MCF 10A (cell line): ENCODE measurements around the gene NAA80. TPM values are rescaled to one million over a fixed set of nuclear protein-coding genes. Genes with fewer than 3 reads are reported as not detected.

ENCODE experiments used
- Bru-seq: library from RNA; stranded (reverse); fragments of 400-500 nt; gene quantifications from one replicate; lab custom pipeline; 2021; lab: Mats Ljungman, UMichigan
- BruChase-seq, 2 experiments: library from RNA; stranded (reverse); fragments of 400-500 nt; gene quantifications; one replicate each; lab custom pipeline; 2021; lab: Mats Ljungman, UMichigan
- BruUV-seq: library from RNA; stranded (reverse); fragments of 400-500 nt; replicated peaks from 2 replicates; lab custom pipeline; 2021; lab: Mats Ljungman, UMichigan
- CTCF ChIA-PET: fragments of 300-600 bp; sonication (Branson Sonifier 250); formaldehyde crosslinking; extraction: SDS; loops from one replicate; lab custom pipeline; 2021; ENCODE audit warnings: antibody characterized with exemption, inconsistent platforms; lab: Yijun Ruan, JAX
- POLR2A ChIA-PET: fragments of 300-600, 350-650 bp; sonication (Branson Sonifier 250); formaldehyde crosslinking; extraction: SDS; loops from one replicate; lab custom pipeline; 2020; ENCODE audit warnings: antibody characterized with exemption, inconsistent platforms; lab: Yijun Ruan, JAX
- DNase-seq: peaks from one replicate; pipeline ENCODE4 v3.0.0-alpha.2; 2018; ENCODE audit not compliant: unreplicated experiment
- H3K27ac Mint-ChIP-seq: one replicate; pipeline ENCODE4 v1.8.0; 2022; ENCODE audit warnings: mild to moderate bottlenecking, low read depth, mixed read lengths; ENCODE audit not compliant: unreplicated experiment
- H3K27me3 Mint-ChIP-seq: one replicate; pipeline ENCODE4 v1.8.0; 2022; ENCODE audit warnings: mixed read lengths; ENCODE audit not compliant: insufficient read depth, unreplicated experiment
- H3K36me3 Mint-ChIP-seq: one replicate; pipeline ENCODE4 v1.8.0; 2022; ENCODE audit warnings: mild to moderate bottlenecking, moderate library complexity, mixed read lengths; ENCODE audit not compliant: insufficient read depth, unreplicated experiment
- H3K4me1 Mint-ChIP-seq: one replicate; pipeline ENCODE4 v1.8.0; 2022; ENCODE audit warnings: mixed read lengths; ENCODE audit not compliant: insufficient read depth, unreplicated experiment
- H3K4me3 Mint-ChIP-seq: one replicate; pipeline ENCODE4 v1.8.0; 2022; ENCODE audit warnings: mild to moderate bottlenecking, moderate library complexity, mixed read lengths; ENCODE audit not compliant: unreplicated experiment
- H3K9me3 Mint-ChIP-seq: one replicate; pipeline ENCODE4 v1.8.0; 2022; ENCODE audit warnings: mixed read lengths; ENCODE audit not compliant: unreplicated experiment
- intact Hi-C: fragments of 100-400 bp; cut with micrococcal nuclease; formaldehyde crosslinking; loops from 2 replicates; pipeline ENCODE4 v1.14.1; 2022
- long read RNA-seq: library from polyadenylated mRNA; stranded (forward); transcript quantifications from one replicate; pipeline ENCODE4 v2.0.0, GENCODE V29; 2022
- total RNA-seq: library from RNA; stranded (reverse); gene quantifications from 2 replicates; pipeline ENCODE4 v1.2.3, GENCODE V29; 2022
- TF ChIP-seq, protein P1 (sequence below): fragments of 200-600 bp; IDR thresholded peaks from one replicate; pipeline ENCODE4 v1.8.0; 2022; ENCODE audit warnings: antibody characterized with exemption, mild to moderate bottlenecking; ENCODE audit not compliant: unreplicated experiment

Gene NAA80, protein sequence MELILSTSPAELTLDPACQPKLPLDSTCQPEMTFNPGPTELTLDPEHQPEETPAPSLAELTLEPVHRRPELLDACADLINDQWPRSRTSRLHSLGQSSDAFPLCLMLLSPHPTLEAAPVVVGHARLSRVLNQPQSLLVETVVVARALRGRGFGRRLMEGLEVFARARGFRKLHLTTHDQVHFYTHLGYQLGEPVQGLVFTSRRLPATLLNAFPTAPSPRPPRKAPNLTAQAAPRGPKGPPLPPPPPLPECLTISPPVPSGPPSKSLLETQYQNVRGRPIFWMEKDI
- total RNA-seq (11.4 and 12.4 TPM in 2 replicates), Bru-seq, nascent RNA (percentile 41 among the genes with signal in this experiment), BruChase-seq, experiment 1, labeled RNA remaining after a 6-hour chase (percentile 62 among the genes with signal in this experiment), BruChase-seq, experiment 2, labeled RNA remaining after a 2-hour chase (percentile 48 among the genes with signal in this experiment)
- long read RNA-seq, transcript NAA80-204 (2 exons, 1,464 nt): major isoform, 12 of 19 reads
- long read RNA-seq, partial matches to known transcripts: 0 of 19 reads
- long read RNA-seq, other reads (novel, unspliced or antisense): 3 of 19 reads

DNA sequence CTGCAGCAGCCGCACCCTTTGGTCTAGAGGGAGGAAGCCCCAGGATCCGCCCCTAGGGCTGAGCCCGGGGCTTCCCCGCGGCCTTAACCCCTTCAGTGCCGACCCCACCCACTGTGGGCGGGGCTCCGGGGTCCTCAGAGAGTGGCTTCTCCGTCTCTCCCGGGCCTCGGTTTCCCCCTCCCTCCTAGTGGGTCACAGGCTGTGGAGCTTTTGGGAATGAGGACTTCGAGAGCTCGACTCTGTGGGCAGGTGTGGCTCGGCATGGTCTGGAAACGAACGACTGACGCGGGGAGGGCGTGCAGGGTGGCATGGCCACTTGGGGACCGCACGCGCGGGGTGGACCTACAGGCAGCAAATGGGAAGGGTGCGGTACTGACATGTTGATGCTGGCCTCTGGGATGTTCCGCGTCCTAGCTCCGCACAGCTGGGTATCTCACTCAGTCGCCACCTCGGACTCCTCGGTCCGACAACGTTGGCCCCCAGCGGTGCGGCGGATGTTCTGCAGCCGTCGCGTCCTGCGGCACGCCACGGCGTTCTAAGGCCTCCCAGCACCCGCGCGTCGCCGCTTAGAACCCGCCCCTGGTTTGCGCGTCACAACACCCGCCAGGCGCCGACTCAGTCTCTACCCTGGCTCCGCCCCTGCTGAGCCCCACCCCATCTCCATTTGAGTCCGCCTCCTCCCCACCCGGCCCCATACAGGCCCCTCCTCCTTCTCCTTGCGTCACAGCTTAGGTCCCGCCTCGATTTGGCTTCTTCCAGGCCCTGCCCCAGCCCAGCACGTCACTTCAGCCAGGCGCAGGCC is at the start of gene NAA80, which contains the start of gene HYAL3:
Gene NAA80, minus strand, starts transcription at position 570 of the 802 bp plus-strand sequence. CDS start 1,942 bp downstream, outside the sequence.
Gene HYAL3, minus strand, starts transcription at position 570 of the 802 bp plus-strand sequence. CDS start 3,803 bp downstream, outside the sequence.
- CTCF ChIA-PET: interaction anchor here (0.6 to 5.7 kb wide), 12 partner anchors 20 to 1085 kb away, joined by 3 to 30 read pairs (median 4); partner anchors contain the start of genes HYAL2 and RASSF1
- Mint-ChIP-seq H3K4me1 (peaks cover 7% of the 10 kb centered on the region), H3K36me3 (no peaks in the 10 kb centered on the region), H3K9me3 (no peaks in the 10 kb centered on the region), H3K27me3 (no peaks in the 10 kb centered on the region), H3K4me3 (peak within 1 kb of the TSS; percentile 92), H3K27ac (peak within 1 kb of the TSS; percentile 97)
- POLR2A ChIA-PET: interaction anchor here (0.6 to 3.3 kb wide), 21 partner anchors 8 to 1754 kb away, joined by 3 to 30 read pairs (median 4); partner anchors contain the start of genes CYB561D2, GNAI2, HEMK1 and NPRL2
- TF ChIP-seq, protein P1, sequence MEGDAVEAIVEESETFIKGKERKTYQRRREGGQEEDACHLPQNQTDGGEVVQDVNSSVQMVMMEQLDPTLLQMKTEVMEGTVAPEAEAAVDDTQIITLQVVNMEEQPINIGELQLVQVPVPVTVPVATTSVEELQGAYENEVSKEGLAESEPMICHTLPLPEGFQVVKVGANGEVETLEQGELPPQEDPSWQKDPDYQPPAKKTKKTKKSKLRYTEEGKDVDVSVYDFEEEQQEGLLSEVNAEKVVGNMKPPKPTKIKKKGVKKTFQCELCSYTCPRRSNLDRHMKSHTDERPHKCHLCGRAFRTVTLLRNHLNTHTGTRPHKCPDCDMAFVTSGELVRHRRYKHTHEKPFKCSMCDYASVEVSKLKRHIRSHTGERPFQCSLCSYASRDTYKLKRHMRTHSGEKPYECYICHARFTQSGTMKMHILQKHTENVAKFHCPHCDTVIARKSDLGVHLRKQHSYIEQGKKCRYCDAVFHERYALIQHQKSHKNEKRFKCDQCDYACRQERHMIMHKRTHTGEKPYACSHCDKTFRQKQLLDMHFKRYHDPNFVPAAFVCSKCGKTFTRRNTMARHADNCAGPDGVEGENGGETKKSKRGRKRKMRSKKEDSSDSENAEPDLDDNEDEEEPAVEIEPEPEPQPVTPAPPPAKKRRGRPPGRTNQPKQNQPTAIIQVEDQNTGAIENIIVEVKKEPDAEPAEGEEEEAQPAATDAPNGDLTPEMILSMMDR: peak; percentile 23
- DNase-seq: peak; percentile 99
- TSS peak; percentile 55 for BruUV-seq
- intact Hi-C loops: loop anchor here (1.0 kb wide), 1 partner anchor 22 kb away; no protein-coding TSS in a partner anchor

DNA sequence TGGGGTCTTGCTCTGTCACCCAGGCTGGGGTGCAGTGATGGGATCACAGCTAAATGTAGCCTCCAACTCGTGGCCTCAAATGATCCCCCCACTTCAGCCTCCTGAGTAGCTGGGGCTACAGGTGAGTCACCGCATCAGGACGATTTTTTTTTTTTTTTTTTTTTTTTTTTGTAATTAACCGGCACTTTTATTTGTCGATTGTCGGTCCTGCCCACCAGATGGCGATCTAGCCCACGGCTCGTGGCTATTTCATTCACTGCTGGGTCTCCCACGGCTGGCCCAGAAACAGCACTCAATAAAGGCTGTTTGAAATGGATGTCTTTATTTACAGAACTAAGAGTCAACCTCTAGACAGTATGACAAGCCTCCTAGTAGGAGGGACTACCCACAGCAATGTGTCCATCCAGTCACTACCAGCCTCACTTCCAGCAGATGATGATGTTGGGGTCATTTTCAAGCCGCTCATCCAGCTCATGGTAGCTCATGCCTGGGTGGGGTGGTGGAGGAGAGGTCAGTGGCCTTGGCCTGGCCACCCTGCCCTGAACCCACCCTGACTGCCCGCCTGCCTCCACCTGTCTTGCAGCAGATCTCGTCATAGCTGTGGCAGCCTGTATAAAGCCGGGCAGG is 48.1 kb upstream of the NAA80 start:
- no TSS peak for BruUV-seq
- peaks cover 22% of the 10 kb centered on the region for H3K4me1 Mint-ChIP-seq
- intact Hi-C loops: loop anchor here (1.0 to 5.0 kb wide), 3 partner anchors 80 to 265 kb away; partner anchors contain the start of gene CISH
- no peak overlapping the region for H3K4me3 Mint-ChIP-seq
- ChIA-PET CTCF (interaction anchor here (0.6 to 5.8 kb wide), 28 partner anchors 9 to 1807 kb away, joined by 3 to 46 read pairs (median 4); partner anchors contain the start of genes TMEM115 and TUSC2), POLR2A (interaction anchor here (0.5 to 5.2 kb wide), 5 partner anchors 9 to 387 kb away, joined by 3 to 79 read pairs (median 4); partner anchors contain the start of gene TUSC2)
- DNase-seq: peak; percentile 82
- TF ChIP-seq, protein P1: peak; percentile 39
- H3K36me3 Mint-ChIP-seq: peaks cover 27% of the 10 kb centered on the region
- H3K9me3 Mint-ChIP-seq: no peaks in the 10 kb centered on the region
- H3K27ac Mint-ChIP-seq: no peak overlapping the region
- no peaks in the 10 kb centered on the region for H3K27me3 Mint-ChIP-seq

DNA sequence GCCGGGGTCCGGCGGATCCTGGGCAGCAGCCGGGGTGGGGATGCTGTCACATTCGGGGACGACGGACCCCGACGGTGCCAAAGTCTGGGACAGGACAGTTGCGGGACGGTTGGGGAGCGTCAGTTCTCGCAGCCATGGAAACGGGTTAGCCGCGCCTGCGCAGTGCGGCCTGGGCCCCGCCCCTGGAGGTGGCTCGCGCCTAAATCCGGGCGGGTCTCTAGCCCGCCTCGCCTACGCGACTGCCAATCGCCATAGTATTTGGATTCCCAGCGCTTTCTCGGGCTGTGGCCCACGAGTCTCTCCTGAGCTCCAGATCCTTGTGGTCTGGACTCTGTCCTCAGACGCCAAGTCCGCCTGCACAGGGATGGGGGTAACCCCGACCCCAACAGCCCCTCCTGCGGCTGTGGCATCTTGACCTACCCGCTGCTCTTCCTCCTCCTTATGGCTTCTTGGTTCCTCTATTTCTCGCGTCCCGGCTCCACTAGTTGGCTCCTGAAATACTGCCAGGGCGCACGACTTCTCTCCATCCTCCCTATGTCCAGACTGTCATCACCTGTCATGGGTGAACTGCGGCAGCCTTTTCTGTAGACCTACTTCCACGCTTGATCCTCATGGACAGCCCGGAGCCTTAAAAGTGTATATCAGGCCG is 46.5 kb upstream of the NAA80 start, which contains the start of gene ZMYND10:
Gene ZMYND10, minus strand, starts transcription at position 147 of the 649 bp plus-strand sequence. CDS start 153 bp downstream, outside the sequence.
- no peaks in the 10 kb centered on the region for H3K9me3 Mint-ChIP-seq
- H3K27me3 Mint-ChIP-seq: no peaks in the 10 kb centered on the region
- CTCF ChIA-PET: interaction anchor here (0.6 to 5.8 kb wide), 9 partner anchors 8 to 1336 kb away, joined by 3 to 46 read pairs (median 5); no protein-coding TSS in a partner anchor
- POLR2A ChIA-PET: interaction anchor here (0.6 to 1.7 kb wide), 5 partner anchors 9 to 119 kb away, joined by 3 to 7 read pairs (median 3); no protein-coding TSS in a partner anchor
- TF ChIP-seq, protein P1: no peak
- H3K27ac Mint-ChIP-seq: no peak within 1 kb of the TSS
- no TSS peak for BruUV-seq
- peak within 1 kb of the TSS; percentile 60 for H3K4me3 Mint-ChIP-seq
- peak; percentile 69 for DNase-seq
- H3K4me1 Mint-ChIP-seq: peaks cover 16% of the 10 kb centered on the region
- peaks cover 22% of the 10 kb centered on the region for H3K36me3 Mint-ChIP-seq
- intact Hi-C loops: loop anchor here (5.0 kb wide), 2 partner anchors 82 to 267 kb away; partner anchors contain the start of gene CISH
